ENCODE data around the gene SPATS2L.

- TF ChIP-seq CTCF (IDR thresholded peaks at IDR 0.05; ENCODE audit: poor library complexity) (no peak), EZH2 (IDR thresholded peaks at IDR 0.05; ENCODE audit: borderline replicate concordance) (no peak)
Measured at GRCh38 chr2:200414367-200414766, 107.9 kb downstream of the SPATS2L start.
